Liver (tissue), 9 donors: ENCODE data around the gene FAM151A. TPM values are rescaled to one million over a fixed set of nuclear protein-coding genes. Genes with fewer than 3 reads are reported as not detected.

ENCODE experiments used
- DNase-seq: peaks from one replicate; pipeline ENCODE4 v3.0.0-alpha.2; 2017; ENCODE audit warnings: low spot score
- H3K27ac ChIP-seq, 2 donors: one replicate each; pipeline ENCODE4 v1.7.0; 2013; ENCODE audit warnings: inconsistent platforms in 2 of 2, low read length in 2 of 2, control low read depth in 1 of 2, low read depth in 1 of 2, mild to moderate bottlenecking in 1 of 2
- H3K27me3 ChIP-seq, 4 donors: one replicate each; pipeline versions ENCODE4 v1.6.1 to v1.7.0; 2013; ENCODE audit warnings: low read length in 3 of 4, inconsistent platforms in 1 of 4, mild to moderate bottlenecking in 1 of 4, moderate library complexity in 1 of 4; ENCODE audit not compliant: control insufficient read depth in 4 of 4, insufficient read depth in 4 of 4
- H3K36me3 ChIP-seq, 4 donors: one replicate each; pipeline versions ENCODE4 v1.6.1 to v1.7.0; 2013; ENCODE audit warnings: low read length in 3 of 4, mild to moderate bottlenecking in 3 of 4, low read depth in 1 of 4, moderate library complexity in 1 of 4; ENCODE audit not compliant: control insufficient read depth in 4 of 4, insufficient read depth in 3 of 4
- H3K4me1 ChIP-seq, 4 donors: one replicate each; pipeline versions ENCODE4 v1.6.1 to v1.7.0; 2013; ENCODE audit warnings: low read length in 3 of 4, mild to moderate bottlenecking in 3 of 4, moderate library complexity in 1 of 4; ENCODE audit not compliant: control insufficient read depth in 4 of 4, insufficient read depth in 4 of 4
- H3K4me3 ChIP-seq, 3 donors: one replicate each; pipeline versions ENCODE4 v1.6.1 to v1.7.0; 2013; ENCODE audit warnings: low read length in 3 of 3, control low read depth in 1 of 3, low read depth in 1 of 3, mild to moderate bottlenecking in 1 of 3
- H3K9ac ChIP-seq, 2 donors: one replicate each; pipeline ENCODE4 v1.7.0; 2013; ENCODE audit warnings: low read length in 2 of 2, mild to moderate bottlenecking in 2 of 2, moderate library complexity in 2 of 2, control low read depth in 1 of 2, low read depth in 1 of 2
- H3K9me3 ChIP-seq, 4 donors: one replicate each; pipeline versions ENCODE4 v1.6.1 to v1.7.0; 2013; ENCODE audit warnings: low read length in 3 of 4; ENCODE audit not compliant: control insufficient read depth in 4 of 4
- ATF3 ChIP-seq: IDR thresholded peaks from 2 replicates; pipeline ENCODE4 v1.6.1; 2016; ENCODE audit warnings: antibody characterized with exemption
- EGR1 ChIP-seq, 2 donors: IDR thresholded peaks; 2 replicates each; pipeline ENCODE4 v1.6.1; 2016 to 2018; ENCODE audit warnings: antibody characterized with exemption in 2 of 2, low read depth in 2 of 2
- FOXA2 ChIP-seq: IDR thresholded peaks from 2 replicates; pipeline ENCODE4 v1.6.1; 2016; ENCODE audit warnings: antibody characterized with exemption
- GABPA ChIP-seq, 2 donors: IDR thresholded peaks in 1 of 2; conservative IDR thresholded peaks in 1 of 2; 2 replicates each; pipeline ENCODE4 v1.6.1; 2016; ENCODE audit warnings: antibody characterized with exemption in 2 of 2, mild to moderate bottlenecking in 1 of 2, moderate library complexity in 1 of 2
- HNF4A ChIP-seq, 2 donors: conservative IDR thresholded peaks; 2 replicates each; pipeline ENCODE4 v1.6.1; 2016; ENCODE audit warnings: antibody characterized with exemption in 2 of 2, mild to moderate bottlenecking in 2 of 2
- NR2F2 ChIP-seq: IDR thresholded peaks from 2 replicates; pipeline ENCODE4 v1.6.1; 2016; ENCODE audit warnings: antibody characterized with exemption
- SP1 ChIP-seq: IDR thresholded peaks from 2 replicates; pipeline ENCODE4 v1.6.1; 2018; ENCODE audit warnings: antibody characterized with exemption, mild to moderate bottlenecking
- ZBTB33 ChIP-seq: IDR thresholded peaks from 2 replicates; pipeline ENCODE4 v1.6.1; 2016; ENCODE audit warnings: antibody characterized with exemption
- WGBS: extraction: QIAGEN DNeasy Blood & Tissue Kit; methylation state at CpG from one replicate; pipeline ENCODE4 v1.1.7; 2013; 5-methylcytosine and 5-hydroxymethylcytosine counted together
- polyA plus RNA-seq, 2 donors: library from polyadenylated mRNA; stranded (reverse) in 1 of 2; unstranded in 1 of 2; fragments of 200-250 nt in 1 of 2; fragments of >200 nt in 1 of 2; fragmentation: Nextera tagmentation in 1 of 2; extraction: Ambion mirVana in 1 of 2; gene quantifications; one replicate each; pipeline versions ENCODE4 v1.2.1 to v1.2.3, GENCODE V29; 2013 to 2015
- total RNA-seq, 2 donors: library from RNA; depleted of rRNA; stranded (reverse); fragments of >200 nt; gene quantifications; one replicate each; pipeline ENCODE4 v1.2.3, GENCODE V29; 2014
- TF ChIP-seq, protein P1 (sequence below): IDR thresholded peaks from 2 replicates; pipeline ENCODE4 v1.6.1; 2016; ENCODE audit warnings: antibody characterized with exemption, mild to moderate bottlenecking
- TF ChIP-seq, protein P2 (sequence below): fragments of 150-350 bp; IDR thresholded peaks from 2 replicates; pipeline ENCODE4 v1.5.1; 2017; ENCODE audit warnings: improper control_type of control experiment, low read depth, low read length; ENCODE audit not compliant: missing input control
- TF ChIP-seq, protein P3 (sequence below): IDR thresholded peaks from 2 replicates; pipeline ENCODE4 v1.6.1; 2016; ENCODE audit warnings: antibody characterized with exemption
- donor health status: healthy.
- donor health status: healthy.
- donor health status: healthy.
- donor health status: healthy.
- donor health status: healthy.

The FAM151A gene
- total and polyA plus RNA-seq, 4 donors: 1.5 to 25.1 (median 4.7) TPM

- TF ChIP-seq, protein P1, sequence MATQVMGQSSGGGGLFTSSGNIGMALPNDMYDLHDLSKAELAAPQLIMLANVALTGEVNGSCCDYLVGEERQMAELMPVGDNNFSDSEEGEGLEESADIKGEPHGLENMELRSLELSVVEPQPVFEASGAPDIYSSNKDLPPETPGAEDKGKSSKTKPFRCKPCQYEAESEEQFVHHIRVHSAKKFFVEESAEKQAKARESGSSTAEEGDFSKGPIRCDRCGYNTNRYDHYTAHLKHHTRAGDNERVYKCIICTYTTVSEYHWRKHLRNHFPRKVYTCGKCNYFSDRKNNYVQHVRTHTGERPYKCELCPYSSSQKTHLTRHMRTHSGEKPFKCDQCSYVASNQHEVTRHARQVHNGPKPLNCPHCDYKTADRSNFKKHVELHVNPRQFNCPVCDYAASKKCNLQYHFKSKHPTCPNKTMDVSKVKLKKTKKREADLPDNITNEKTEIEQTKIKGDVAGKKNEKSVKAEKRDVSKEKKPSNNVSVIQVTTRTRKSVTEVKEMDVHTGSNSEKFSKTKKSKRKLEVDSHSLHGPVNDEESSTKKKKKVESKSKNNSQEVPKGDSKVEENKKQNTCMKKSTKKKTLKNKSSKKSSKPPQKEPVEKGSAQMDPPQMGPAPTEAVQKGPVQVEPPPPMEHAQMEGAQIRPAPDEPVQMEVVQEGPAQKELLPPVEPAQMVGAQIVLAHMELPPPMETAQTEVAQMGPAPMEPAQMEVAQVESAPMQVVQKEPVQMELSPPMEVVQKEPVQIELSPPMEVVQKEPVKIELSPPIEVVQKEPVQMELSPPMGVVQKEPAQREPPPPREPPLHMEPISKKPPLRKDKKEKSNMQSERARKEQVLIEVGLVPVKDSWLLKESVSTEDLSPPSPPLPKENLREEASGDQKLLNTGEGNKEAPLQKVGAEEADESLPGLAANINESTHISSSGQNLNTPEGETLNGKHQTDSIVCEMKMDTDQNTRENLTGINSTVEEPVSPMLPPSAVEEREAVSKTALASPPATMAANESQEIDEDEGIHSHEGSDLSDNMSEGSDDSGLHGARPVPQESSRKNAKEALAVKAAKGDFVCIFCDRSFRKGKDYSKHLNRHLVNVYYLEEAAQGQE: no peak
- TF ChIP-seq SP1: no peak
- TF ChIP-seq EGR1 (IDR thresholded peaks at IDR 0.05; ENCODE audit: low read depth in 2 of 2): no peak
- TF ChIP-seq, protein P2, sequence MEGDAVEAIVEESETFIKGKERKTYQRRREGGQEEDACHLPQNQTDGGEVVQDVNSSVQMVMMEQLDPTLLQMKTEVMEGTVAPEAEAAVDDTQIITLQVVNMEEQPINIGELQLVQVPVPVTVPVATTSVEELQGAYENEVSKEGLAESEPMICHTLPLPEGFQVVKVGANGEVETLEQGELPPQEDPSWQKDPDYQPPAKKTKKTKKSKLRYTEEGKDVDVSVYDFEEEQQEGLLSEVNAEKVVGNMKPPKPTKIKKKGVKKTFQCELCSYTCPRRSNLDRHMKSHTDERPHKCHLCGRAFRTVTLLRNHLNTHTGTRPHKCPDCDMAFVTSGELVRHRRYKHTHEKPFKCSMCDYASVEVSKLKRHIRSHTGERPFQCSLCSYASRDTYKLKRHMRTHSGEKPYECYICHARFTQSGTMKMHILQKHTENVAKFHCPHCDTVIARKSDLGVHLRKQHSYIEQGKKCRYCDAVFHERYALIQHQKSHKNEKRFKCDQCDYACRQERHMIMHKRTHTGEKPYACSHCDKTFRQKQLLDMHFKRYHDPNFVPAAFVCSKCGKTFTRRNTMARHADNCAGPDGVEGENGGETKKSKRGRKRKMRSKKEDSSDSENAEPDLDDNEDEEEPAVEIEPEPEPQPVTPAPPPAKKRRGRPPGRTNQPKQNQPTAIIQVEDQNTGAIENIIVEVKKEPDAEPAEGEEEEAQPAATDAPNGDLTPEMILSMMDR: no peak
These were observed 55.4 kb downstream of the FAM151A start (continued) for GRCh38 chr1:54567961-54568360.

GRCh38 chr1:54566438-54567141 lies 56.7 kb downstream of the FAM151A start:
- Histone ChIP-seq H3K36me3 (no peaks in the 10 kb centered on the region), H3K4me3 (no peak overlapping the region)
- DNase-seq: no peak

More at GRCh38 chr1:54566438-54567141, 56.7 kb downstream of the FAM151A start:
- 94% methylated on average over 5 of the region's 5 CpGs for WGBS
- TF ChIP-seq ZBTB33 (no peak), FOXA2 (no peak), NR2F2 (no peak), SP1 (no peak), HNF4A (conservative IDR thresholded peaks at IDR 0.05) (no peak), ATF3 (no peak), GABPA (IDR thresholded peaks at IDR 0.05 in 1 of 2, conservative IDR thresholded peaks at IDR 0.05 in 1 of 2) (no peak)
- TF ChIP-seq, protein P3, sequence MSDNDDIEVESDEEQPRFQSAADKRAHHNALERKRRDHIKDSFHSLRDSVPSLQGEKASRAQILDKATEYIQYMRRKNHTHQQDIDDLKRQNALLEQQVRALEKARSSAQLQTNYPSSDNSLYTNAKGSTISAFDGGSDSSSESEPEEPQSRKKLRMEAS: no peak
- Histone ChIP-seq H3K9ac (no peak overlapping the region), H3K27ac (no peak overlapping the region), H3K9me3 (no peaks in the 10 kb centered on the region), H3K27me3 (no peaks in the 10 kb centered on the region), H3K4me1 (peaks cover 0 to 11% (median 7%) of the 10 kb centered on the region in 4 donors)
